Cardiac fibroblast (primary cell): Measurements from ENCODE around the gene DNAH9.

Source experiments
- DNase-seq, 2 donors: peaks; one replicate each; pipeline versions ENCODE4 v3.0.0 to v3.0.0-alpha.2; 2010; ENCODE audit warnings: low read depth in 2 of 2
- H3K4me3 ChIP-seq, 2 donors: replicated peaks in 1 of 2; 1 replicate in 1 of 2; 2 replicates in 1 of 2; pipeline ENCODE4 v1.5.1; 2011; ENCODE audit warnings: low read depth in 2 of 2, low read length in 2 of 2, mild to moderate bottlenecking in 2 of 2, moderate library complexity in 1 of 2
- CTCF ChIP-seq: IDR thresholded peaks from one replicate; pipeline ENCODE4 v1.5.1; 2011; ENCODE audit warnings: low read depth, mild to moderate bottlenecking, low read length, inconsistent platforms

The DNAH9 gene

GRCh38 chr17:11622492-11622891 is 24.2 kb downstream of the DNAH9 start:
- no peak for TF ChIP-seq CTCF
- DNase-seq, result no peak
- H3K4me3 ChIP-seq, result no peak overlapping the region

- no peak for DNase-seq
- no peak for TF ChIP-seq CTCF
Observed at GRCh38 chr17:11624976-11625375, 26.7 kb downstream of the DNAH9 start.

GRCh38 chr17:11625878-11626277 is 27.6 kb downstream of the DNAH9 start:
- no peak for DNase-seq

More at GRCh38 chr17:11624976-11625375, 26.7 kb downstream of the DNAH9 start:
- no peak overlapping the region for H3K4me3 ChIP-seq

GRCh38 chr17:11627301-11627940 is 29.2 kb downstream of the DNAH9 start:
- no peak for TF ChIP-seq CTCF
- no peak overlapping the region for H3K4me3 ChIP-seq
- DNase-seq, result no peak

More at GRCh38 chr17:11625878-11626277, 27.6 kb downstream of the DNAH9 start:
- no peak for TF ChIP-seq CTCF
- H3K4me3 ChIP-seq, result no peak overlapping the region

GRCh38 chr17:11628374-11628773 is 30.1 kb downstream of the DNAH9 start:
- no peak for DNase-seq
- H3K4me3 ChIP-seq, result no peak overlapping the region
- TF ChIP-seq CTCF, result no peak

GRCh38 chr17:11628831-11629230 is 30.6 kb downstream of the DNAH9 start:
- H3K4me3 ChIP-seq, result no peak overlapping the region
- no peak for TF ChIP-seq CTCF
- no peak for DNase-seq

GRCh38 chr17:11636771-11637170 is 38.5 kb downstream of the DNAH9 start:
- DNase-seq, result no peak
- no peak overlapping the region for H3K4me3 ChIP-seq
- TF ChIP-seq CTCF, result no peak
